Measurements from ENCODE around the gene KIF2A. TPM values are rescaled to one million over a fixed set of nuclear protein-coding genes. Genes with fewer than 3 reads are reported as not detected.

The KIF2A gene
- total RNA-seq, 3 donors from 2014 or later, result 50.8 to 57.4 (median 51.7) TPM

DNA sequence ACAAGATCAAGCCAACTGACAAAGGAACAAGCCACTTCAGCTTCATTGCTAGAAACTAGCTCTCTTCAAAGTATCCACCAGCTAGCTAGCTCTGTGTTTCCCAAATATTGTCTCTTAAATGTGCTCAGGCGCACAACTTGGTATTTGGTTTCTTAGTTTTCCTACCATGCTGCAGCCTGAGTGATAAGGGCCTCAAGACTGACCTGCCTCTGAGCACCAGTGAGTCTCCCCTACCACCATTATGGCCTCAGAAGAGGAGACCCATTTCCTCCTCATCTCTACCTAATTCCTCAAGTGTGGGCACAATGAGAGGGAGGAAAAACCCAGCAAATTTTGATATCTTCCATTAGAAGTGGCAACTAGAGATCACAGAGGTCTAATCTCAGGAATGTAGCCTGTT lies 34.6 kb upstream of the KIF2A start:
- Histone ChIP-seq H3K27me3 (no peaks in the 10 kb centered on the region), H3K36me3 (no peaks in the 10 kb centered on the region), H3K27ac (no peak overlapping the region), H3K9me3 (no peaks in the 10 kb centered on the region), H3K4me1 (no peaks in the 10 kb centered on the region), H3K4me3 (no peak overlapping the region)
- DNase-seq (ENCODE audit: low spot score in 2 of 2), result no peak
- TF ChIP-seq POLR2A (IDR thresholded peaks at IDR 0.05), result no peak
- no peak for TF ChIP-seq CTCF (IDR thresholded peaks at IDR 0.05)
- TF ChIP-seq POLR2AphosphoS5 (IDR thresholded peaks at IDR 0.05), result no peak
- intact Hi-C loops (cut with DNase I; ENCODE audit: low total_unique reads), result no loop called here

DNA sequence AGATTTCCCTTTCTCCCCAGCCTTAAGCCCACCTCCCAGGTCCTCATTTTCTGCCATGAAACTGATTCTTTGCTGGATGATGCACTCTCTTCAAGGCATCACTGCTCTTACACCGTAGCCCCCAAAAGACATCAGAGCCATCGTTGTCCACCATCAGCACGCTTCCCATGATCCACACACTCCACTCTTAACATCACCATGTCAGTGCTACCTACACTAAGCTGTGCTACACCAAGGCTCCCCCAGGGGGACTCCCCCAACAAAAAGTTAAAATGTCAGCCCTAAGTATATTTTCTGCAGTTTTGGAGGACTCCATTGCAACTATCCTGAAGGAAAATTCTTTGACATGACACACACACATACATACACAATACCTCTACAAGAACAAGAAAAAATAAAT lies 34.1 kb upstream of the KIF2A start:
- no peaks in the 10 kb centered on the region for H3K27me3 ChIP-seq
- no peaks in the 10 kb centered on the region for H3K36me3 ChIP-seq
- H3K4me3 ChIP-seq, result no peak overlapping the region
- TF ChIP-seq POLR2A (IDR thresholded peaks at IDR 0.05) (no peak), CTCF (IDR thresholded peaks at IDR 0.05) (no peak), POLR2AphosphoS5 (IDR thresholded peaks at IDR 0.05) (no peak)
- intact Hi-C loops (cut with DNase I; ENCODE audit: low total_unique reads), result no loop called here
- no peak overlapping the region for H3K27ac ChIP-seq
- H3K4me1 ChIP-seq, result no peaks in the 10 kb centered on the region
- no peak for DNase-seq (ENCODE audit: low spot score in 2 of 2)
- no peaks in the 10 kb centered on the region for H3K9me3 ChIP-seq

- DNase-seq (ENCODE audit: low spot score in 2 of 2), result no peak
- intact Hi-C loops (cut with DNase I; ENCODE audit: low total_unique reads), result no loop called here
- Histone ChIP-seq H3K27ac (no peak overlapping the region), H3K36me3 (no peaks in the 10 kb centered on the region), H3K9me3 (no peaks in the 10 kb centered on the region), H3K4me3 (no peak overlapping the region), H3K27me3 (no peaks in the 10 kb centered on the region), H3K4me1 (no peaks in the 10 kb centered on the region)
- no peak for TF ChIP-seq POLR2A (IDR thresholded peaks at IDR 0.05)
- TF ChIP-seq CTCF (IDR thresholded peaks at IDR 0.05), result no peak
- no peak for TF ChIP-seq POLR2AphosphoS5 (IDR thresholded peaks at IDR 0.05)
These were observed 32.3 kb upstream of the KIF2A start for GRCh38 chr5:62273687-62274086.

- no peak for TF ChIP-seq POLR2AphosphoS5 (IDR thresholded peaks at IDR 0.05)
- no peak for TF ChIP-seq CTCF (IDR thresholded peaks at IDR 0.05)
- no peak for TF ChIP-seq POLR2A (IDR thresholded peaks at IDR 0.05)
- Histone ChIP-seq H3K36me3 (no peaks in the 10 kb centered on the region), H3K4me1 (no peaks in the 10 kb centered on the region), H3K27me3 (no peaks in the 10 kb centered on the region), H3K27ac (no peak overlapping the region), H3K4me3 (no peak overlapping the region), H3K9me3 (no peaks in the 10 kb centered on the region)
- intact Hi-C loops (cut with DNase I; ENCODE audit: low total_unique reads), result no loop called here
- no peak for DNase-seq (ENCODE audit: low spot score in 2 of 2)
These were observed 30.4 kb upstream of the KIF2A start for GRCh38 chr5:62275581-62275980.

DNA sequence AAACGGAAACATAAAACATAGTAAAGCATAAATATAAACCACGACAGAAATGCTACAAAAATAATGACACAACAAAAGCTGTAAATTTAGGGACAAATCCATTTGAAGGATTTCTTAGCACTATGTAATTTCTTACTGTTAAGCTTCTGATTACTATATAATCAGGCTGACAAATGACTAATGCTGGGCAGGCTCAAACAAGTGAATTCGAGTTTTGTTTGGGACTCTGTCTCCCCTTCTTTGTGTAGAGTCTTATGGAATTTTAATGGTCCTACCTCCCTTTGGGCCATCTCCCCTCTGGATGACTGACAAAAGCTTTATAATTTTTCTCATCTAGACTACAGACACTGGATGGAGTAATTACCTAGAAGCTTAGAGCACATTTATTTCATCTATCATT lies 24.6 kb upstream of the KIF2A start:
- H3K9me3 ChIP-seq, result no peaks in the 10 kb centered on the region
- H3K27ac ChIP-seq, result no peak overlapping the region
- no peaks in the 10 kb centered on the region for H3K4me1 ChIP-seq
- DNase-seq (ENCODE audit: low spot score in 2 of 2), result no peak
- no peak for TF ChIP-seq POLR2AphosphoS5 (IDR thresholded peaks at IDR 0.05)
- no peak for TF ChIP-seq CTCF (IDR thresholded peaks at IDR 0.05)
- no peak for TF ChIP-seq POLR2A (IDR thresholded peaks at IDR 0.05)
- no peaks in the 10 kb centered on the region for H3K27me3 ChIP-seq
- intact Hi-C loops (cut with DNase I; ENCODE audit: low total_unique reads), result no loop called here
- H3K4me3 ChIP-seq, result no peak overlapping the region
- H3K36me3 ChIP-seq, result no peaks in the 10 kb centered on the region

Measured in breast epithelium (tissue), 4 donors.